ENCODE results near the gene TMEM131L.

DNA sequence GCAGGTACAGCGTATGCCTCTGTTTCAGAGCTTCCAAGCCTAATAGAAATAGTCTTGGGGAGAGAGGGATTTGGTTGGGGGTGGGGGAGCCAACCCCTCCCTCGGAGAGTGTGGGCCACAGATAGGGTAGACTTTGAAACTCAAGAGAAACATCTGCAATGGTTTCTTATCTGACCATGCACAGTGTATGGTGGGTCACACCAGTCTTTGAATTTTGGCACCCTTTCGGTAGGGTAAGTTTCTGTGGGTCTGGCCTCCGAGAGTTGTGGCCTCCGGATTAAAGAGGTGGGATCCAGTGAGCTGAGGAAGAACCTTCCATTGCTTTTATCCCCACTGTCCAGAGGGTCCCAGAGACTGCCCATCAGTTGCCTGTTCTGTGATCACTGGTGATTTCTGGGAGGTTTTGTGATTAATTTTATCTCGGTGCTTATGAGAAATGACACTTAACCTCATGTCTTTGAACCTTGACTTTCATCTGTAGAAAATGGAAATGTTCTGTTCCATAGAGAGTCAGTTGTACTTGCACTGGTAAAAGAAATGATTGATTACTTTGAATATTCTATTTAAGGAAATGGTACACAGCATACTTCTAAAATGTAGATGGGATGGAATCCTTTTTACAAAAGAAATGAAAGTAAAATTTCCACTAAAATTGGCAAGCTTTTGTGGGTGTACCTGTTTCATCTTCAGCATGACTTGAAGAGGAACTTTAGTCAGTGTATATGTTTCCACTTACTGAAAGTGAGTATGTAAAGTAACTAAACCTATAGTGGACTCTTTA lies 62.7 kb downstream of the TMEM131L start:
- TF ChIP-seq CTCF (IDR thresholded peaks at IDR 0.05; ENCODE audit: low read depth, low read length, poor library complexity, severe bottlenecking) (no peak), EZH2phosphoT487 (IDR thresholded peaks at IDR 0.05; ENCODE audit: borderline replicate concordance, low read length) (no peak)
